ENCODE measurements around the gene SLC45A2.
"Not testable (repeated sequence)": the region's sequence is repeated elsewhere in the genome, so short reads cannot be mapped to it uniquely, and the experiment has no call there.

Gene SLC45A2

GRCh38 chr5:34014626-34015025, 30.1 kb upstream of the SLC45A2 start:
- H3K4me3 ChIP-seq (ENCODE audit: low read depth, low read length), result no peak overlapping the region
- no peak for TF ChIP-seq CTCF (IDR thresholded peaks at IDR 0.05; ENCODE audit: borderline replicate concordance, insufficient read depth, low read depth, low read length)

DNA sequence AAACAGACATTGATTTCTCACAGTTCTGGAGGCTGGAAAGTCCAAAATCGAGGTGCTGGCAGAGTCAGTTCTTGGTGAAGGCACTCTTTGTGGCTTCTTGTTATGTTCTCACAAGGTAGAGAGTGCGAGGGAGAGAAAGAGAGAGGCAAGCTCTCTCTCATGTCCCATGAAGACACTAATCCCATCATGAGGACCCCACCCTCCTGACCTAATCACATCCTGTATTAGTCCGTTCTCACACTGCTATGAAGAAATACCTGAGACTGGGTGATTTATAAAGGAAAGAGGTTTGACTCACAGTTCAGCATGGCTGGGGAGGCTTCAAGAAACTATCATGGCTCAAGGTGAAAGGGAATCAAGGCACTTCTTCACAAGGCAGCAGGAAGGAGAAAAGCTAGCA, 29.1 kb upstream of the SLC45A2 start:
- no peak for TF ChIP-seq CTCF (IDR thresholded peaks at IDR 0.05; ENCODE audit: borderline replicate concordance, insufficient read depth, low read depth, low read length)
- H3K4me3 ChIP-seq (ENCODE audit: low read depth, low read length), result no peak overlapping the region

GRCh38 chr5:34012791-34013190, 28.3 kb upstream of the SLC45A2 start:
- TF ChIP-seq CTCF (IDR thresholded peaks at IDR 0.05; ENCODE audit: borderline replicate concordance, insufficient read depth, low read depth, low read length), result no peak
- no peak overlapping the region for H3K4me3 ChIP-seq (ENCODE audit: low read depth, low read length)

DNA sequence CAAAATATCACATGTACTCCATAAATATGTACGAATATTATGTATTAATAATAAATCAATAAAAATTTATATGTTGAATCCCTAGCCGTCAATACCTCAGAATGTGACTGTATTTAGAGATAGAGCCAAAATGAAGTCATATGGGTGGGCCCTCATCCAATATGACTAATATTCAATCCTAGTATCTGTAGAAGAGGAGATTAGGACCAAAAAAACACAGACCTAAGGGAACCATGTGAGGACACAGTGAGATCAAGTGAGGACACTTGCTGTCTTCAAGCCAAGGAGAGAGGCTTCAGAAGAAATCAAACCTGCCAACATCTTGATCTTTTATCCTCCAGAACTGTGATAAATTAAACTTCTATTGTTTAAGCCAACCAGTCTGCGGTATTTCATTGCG, 27.0 kb upstream of the SLC45A2 start:
- H3K4me3 ChIP-seq (ENCODE audit: low read depth, low read length), result no peak overlapping the region
- TF ChIP-seq CTCF (IDR thresholded peaks at IDR 0.05; ENCODE audit: borderline replicate concordance, insufficient read depth, low read depth, low read length), result no peak

GRCh38 chr5:34010146-34010545, 25.7 kb upstream of the SLC45A2 start:
- H3K4me3 ChIP-seq (ENCODE audit: low read depth, low read length), result not testable (repeated sequence)

DNA sequence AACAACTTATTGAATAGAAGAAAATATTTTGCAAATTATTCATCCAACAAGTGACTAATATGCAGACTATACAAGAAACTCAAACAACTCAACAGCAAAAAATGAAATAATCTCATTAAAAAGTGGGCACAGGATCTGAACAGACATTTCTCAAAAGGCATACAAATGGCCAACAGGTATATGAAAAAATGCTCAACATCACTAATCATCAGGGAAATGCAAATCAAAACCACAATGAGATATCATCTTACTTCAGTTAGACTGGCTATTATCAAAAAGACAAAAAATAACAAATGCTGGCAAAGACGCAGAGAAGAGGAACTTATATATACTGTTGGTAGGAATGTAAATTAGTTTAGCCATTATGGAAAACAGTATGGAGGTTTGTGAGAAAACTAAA, 25.1 kb upstream of the SLC45A2 start:
- no peak overlapping the region for H3K4me3 ChIP-seq (ENCODE audit: low read depth, low read length)
- TF ChIP-seq CTCF (IDR thresholded peaks at IDR 0.05; ENCODE audit: borderline replicate concordance, insufficient read depth, low read depth, low read length), result no peak

DNA sequence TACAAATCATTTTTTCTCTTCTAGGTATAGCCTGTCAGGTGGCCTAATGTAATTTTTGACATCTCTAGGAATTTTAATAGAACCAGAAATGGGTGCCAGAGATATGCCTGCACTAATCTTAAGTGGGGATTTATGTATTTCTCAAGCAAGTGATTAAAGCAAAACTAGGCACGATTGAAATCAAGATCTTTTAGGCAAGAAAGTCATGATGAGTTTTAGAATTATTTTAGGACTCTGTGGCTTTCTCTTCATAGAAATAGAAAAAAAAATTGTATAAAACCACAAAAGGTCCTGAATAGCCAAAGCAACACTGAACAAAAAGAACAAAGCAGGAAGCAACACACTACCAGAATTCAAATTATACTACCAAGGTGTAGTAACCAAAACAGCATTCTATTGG, 24.3 kb upstream of the SLC45A2 start:
- H3K4me3 ChIP-seq (ENCODE audit: low read depth, low read length), result no peak overlapping the region

More for the DNA sequence above, 24.3 kb upstream of the SLC45A2 start:
- TF ChIP-seq CTCF (IDR thresholded peaks at IDR 0.05; ENCODE audit: borderline replicate concordance, insufficient read depth, low read depth, low read length), result no peak

All from GM12875 (cell line).